ENCODE measurements around the gene NHLH2. TPM values are rescaled to one million over a fixed set of nuclear protein-coding genes. Genes with fewer than 3 reads are reported as not detected.

The NHLH2 gene
- total RNA-seq, 2 experiments from 2014 or later, result not detected

DNA sequence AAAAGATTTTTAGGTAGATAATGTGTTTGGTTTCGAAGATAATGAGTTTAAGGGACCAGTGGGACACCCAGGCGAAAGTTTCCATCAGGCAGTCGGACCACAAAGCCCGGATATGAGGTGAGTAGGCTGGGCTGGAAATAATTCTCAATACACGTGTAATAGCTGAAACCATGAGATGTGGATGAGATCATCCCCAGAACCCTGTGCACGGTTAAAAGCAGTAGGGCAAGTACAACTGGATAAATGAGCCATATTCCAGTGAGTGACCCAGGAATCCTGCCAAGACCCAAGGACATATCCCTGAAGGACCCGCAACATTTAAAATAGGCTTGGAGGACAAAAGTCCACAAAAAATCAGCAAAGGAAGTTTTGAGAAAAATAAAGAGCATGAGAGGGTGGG is 21.5 kb upstream of the NHLH2 start:
- Mint-ChIP-seq H3K36me3 (ENCODE audit: low read depth) (no peaks in the 10 kb centered on the region), H3K27ac (no peak overlapping the region), H3K27me3 (peaks cover 32% of the 10 kb centered on the region), H3K9me3 (no peaks in the 10 kb centered on the region), H3K4me3 (no peak overlapping the region), H3K4me1 (no peaks in the 10 kb centered on the region)
- CTCF ChIA-PET, result no interaction called here
- DNase-seq, result no peak
- POLR2A ChIA-PET, result no interaction called here

DNA sequence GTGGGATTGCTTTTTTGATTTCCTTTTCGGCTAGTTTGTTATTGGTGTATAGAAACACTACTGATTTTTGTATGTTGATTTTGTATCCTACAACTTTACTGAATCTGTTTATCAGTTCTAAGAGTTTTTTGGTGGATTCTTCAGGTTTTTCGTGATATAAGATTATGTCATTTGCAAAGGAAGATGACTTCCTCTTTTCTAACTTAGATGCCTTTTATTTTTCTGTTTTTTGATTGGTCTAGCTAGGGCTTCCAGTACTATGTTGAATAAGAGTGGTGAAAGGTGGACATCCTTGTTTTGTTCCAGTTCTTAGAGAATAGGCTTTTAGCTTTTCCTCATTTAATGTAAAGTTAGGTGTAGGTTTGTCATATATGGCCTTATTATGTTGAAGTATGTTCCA is 13.1 kb upstream of the NHLH2 start:
- peaks cover 30% of the 10 kb centered on the region for H3K27me3 Mint-ChIP-seq
- POLR2A ChIA-PET, result no interaction called here
- no peaks in the 10 kb centered on the region for H3K9me3 Mint-ChIP-seq
- H3K27ac Mint-ChIP-seq, result no peak overlapping the region
- no peak for DNase-seq
- CTCF ChIA-PET, result no interaction called here
- H3K4me3 Mint-ChIP-seq, result no peak overlapping the region
- no peaks in the 10 kb centered on the region for H3K4me1 Mint-ChIP-seq
- no peaks in the 10 kb centered on the region for H3K36me3 Mint-ChIP-seq (ENCODE audit: low read depth)

- Mint-ChIP-seq H3K27me3 (peaks cover 29% of the 10 kb centered on the region), H3K4me1 (no peaks in the 10 kb centered on the region), H3K36me3 (ENCODE audit: low read depth) (no peaks in the 10 kb centered on the region), H3K27ac (no peak overlapping the region), H3K9me3 (no peaks in the 10 kb centered on the region), H3K4me3 (no peak overlapping the region)
- ChIA-PET CTCF (no interaction called here), POLR2A (no interaction called here)
- DNase-seq, result no peak
Observed at GRCh38 chr1:115850937-115851336, 10.0 kb upstream of the NHLH2 start.

DNA sequence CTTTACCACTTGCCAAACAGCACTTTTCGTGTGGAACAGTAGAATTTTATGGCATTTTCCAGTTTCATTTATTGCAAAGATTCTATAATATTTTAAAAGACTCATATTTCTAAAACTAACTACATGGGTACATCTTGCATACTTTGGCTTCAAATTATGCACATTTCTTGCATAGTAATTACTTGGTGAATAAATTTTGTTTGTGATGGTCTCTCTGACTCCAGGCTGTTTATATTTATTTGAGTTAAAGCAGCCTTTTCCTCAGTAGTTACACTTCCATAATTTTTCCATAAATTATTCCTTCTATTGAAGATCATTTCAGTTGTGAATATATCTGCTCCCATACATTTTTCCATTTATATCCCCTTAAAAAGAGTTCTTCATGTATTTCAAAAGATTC is 6.9 kb upstream of the NHLH2 start:
- Mint-ChIP-seq H3K4me1 (no peaks in the 10 kb centered on the region), H3K9me3 (peaks cover 2% of the 10 kb centered on the region), H3K27me3 (peaks cover 29% of the 10 kb centered on the region), H3K4me3 (no peak overlapping the region), H3K36me3 (ENCODE audit: low read depth) (no peaks in the 10 kb centered on the region), H3K27ac (no peak overlapping the region)
- POLR2A ChIA-PET, result no interaction called here
- CTCF ChIA-PET, result no interaction called here
- no peak for DNase-seq

DNA sequence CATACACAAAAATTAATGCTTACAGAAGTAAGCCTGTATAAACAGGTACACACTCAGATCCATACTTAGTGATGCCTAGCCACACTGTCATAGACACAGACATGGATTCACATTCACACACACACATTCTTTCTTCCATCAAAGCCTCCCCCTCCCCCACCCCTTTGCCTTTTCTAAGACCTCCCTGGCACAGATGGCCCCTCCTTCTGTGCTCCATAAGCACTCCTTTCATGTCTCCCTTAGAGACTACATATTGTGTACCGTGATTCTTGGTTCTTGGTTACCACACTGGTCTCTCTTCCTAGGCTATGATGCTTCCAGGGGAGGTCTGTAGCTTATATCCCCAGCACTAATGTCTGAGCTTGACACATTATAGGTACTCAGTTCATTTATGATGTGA is 2.0 kb upstream of the NHLH2 start:
- DNase-seq, result no peak
- no peaks in the 10 kb centered on the region for H3K36me3 Mint-ChIP-seq (ENCODE audit: low read depth)
- ChIA-PET POLR2A (no interaction called here), CTCF (no interaction called here)
- no peak overlapping the region for H3K4me3 Mint-ChIP-seq
- H3K9me3 Mint-ChIP-seq, result peaks cover 2% of the 10 kb centered on the region
- H3K27me3 Mint-ChIP-seq, result peaks cover 49% of the 10 kb centered on the region
- peaks cover 2% of the 10 kb centered on the region for H3K4me1 Mint-ChIP-seq
- H3K27ac Mint-ChIP-seq, result no peak overlapping the region

GRCh38 chr1:115839679-115840237 is 1.2 kb downstream of the NHLH2 start:
- Mint-ChIP-seq H3K9me3 (peaks cover 2% of the 10 kb centered on the region), H3K36me3 (ENCODE audit: low read depth) (no peaks in the 10 kb centered on the region), H3K4me3 (no peak overlapping the region), H3K27ac (no peak overlapping the region), H3K4me1 (peaks cover 2% of the 10 kb centered on the region), H3K27me3 (peaks cover 65% of the 10 kb centered on the region)
- POLR2A ChIA-PET, result no interaction called here
- DNase-seq, result no peak
- CTCF ChIA-PET, result no interaction called here

DNA sequence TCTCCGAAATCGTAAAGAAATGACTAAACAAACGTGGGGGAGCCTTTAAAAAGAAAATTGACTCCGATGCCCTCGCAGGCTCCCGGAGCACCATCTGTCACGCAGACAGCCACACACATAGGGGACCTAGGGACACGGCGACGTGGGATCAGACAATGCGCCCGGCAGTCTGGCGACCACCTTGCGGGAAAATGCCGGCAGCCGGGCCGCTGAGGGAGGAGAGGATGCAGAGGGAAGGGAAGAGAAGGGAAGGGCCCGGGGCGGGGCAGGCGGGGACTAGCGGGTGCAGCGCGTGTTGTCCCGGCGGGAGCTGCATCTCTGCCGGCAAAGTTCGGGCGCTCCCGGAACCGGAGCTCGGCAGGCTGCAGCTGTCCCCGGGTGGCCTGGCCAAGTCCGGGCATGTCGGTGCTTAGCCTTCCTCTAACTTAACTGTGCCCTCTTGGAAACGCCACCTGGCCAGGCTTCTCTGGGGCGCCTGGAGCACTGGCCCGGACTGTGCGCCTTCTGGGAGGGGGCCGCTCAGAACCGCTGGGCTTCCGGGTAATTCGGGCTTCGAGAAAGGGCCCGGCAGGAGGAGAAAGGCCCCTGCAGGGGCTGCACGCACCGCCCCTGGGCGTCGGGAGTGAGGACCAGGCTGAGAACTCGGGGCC is 1.8 kb downstream of the NHLH2 start:
- ChIA-PET POLR2A (no interaction called here), CTCF (no interaction called here)
- peak overlapping the region; percentile 54 for H3K4me3 Mint-ChIP-seq
- no peaks in the 10 kb centered on the region for H3K36me3 Mint-ChIP-seq (ENCODE audit: low read depth)
- H3K27ac Mint-ChIP-seq, result peak overlapping the region; percentile 40
- no peak for DNase-seq
- H3K4me1 Mint-ChIP-seq, result peaks cover 2% of the 10 kb centered on the region
- H3K27me3 Mint-ChIP-seq, result peaks cover 67% of the 10 kb centered on the region
- H3K9me3 Mint-ChIP-seq, result peaks cover 2% of the 10 kb centered on the region

- Mint-ChIP-seq H3K27ac (no peak overlapping the region), H3K4me1 (peaks cover 2% of the 10 kb centered on the region), H3K9me3 (no peaks in the 10 kb centered on the region), H3K27me3 (peaks cover 72% of the 10 kb centered on the region), H3K4me3 (peak overlapping the region; percentile 54), H3K36me3 (ENCODE audit: low read depth) (no peaks in the 10 kb centered on the region)
- ChIA-PET CTCF (no interaction called here), POLR2A (no interaction called here)
- no peak for DNase-seq
Observed at GRCh38 chr1:115838431-115839028, 2.4 kb downstream of the NHLH2 start.

- H3K27ac Mint-ChIP-seq, result no peak overlapping the region
- H3K4me1 Mint-ChIP-seq, result peaks cover 2% of the 10 kb centered on the region
- DNase-seq, result no peak
- ChIA-PET CTCF (no interaction called here), POLR2A (no interaction called here)
- H3K9me3 Mint-ChIP-seq, result no peaks in the 10 kb centered on the region
- H3K36me3 Mint-ChIP-seq (ENCODE audit: low read depth), result no peaks in the 10 kb centered on the region
- peaks cover 69% of the 10 kb centered on the region for H3K27me3 Mint-ChIP-seq
- H3K4me3 Mint-ChIP-seq, result no peak overlapping the region
Observed at GRCh38 chr1:115837740-115838421, 3.0 kb downstream of the NHLH2 start.

DNA sequence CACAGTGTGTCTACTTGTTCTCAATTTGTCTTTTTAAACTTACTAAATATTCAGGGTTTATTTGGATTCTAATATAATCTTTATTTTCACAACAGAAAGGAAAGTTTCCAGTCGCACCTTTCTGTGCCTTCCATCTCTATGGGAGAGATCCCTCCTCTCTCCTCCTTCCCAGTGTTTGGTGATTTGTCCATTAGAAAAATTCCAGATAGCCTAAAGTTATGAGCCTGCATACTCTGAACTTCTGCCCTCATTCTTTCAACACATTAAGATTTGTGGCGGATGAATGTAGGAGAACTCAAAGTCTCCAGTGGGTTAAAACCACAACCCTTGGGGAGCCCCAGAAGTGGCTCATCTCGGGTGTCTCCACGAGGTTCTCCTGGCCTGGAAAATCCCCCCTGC is 3.6 kb downstream of the NHLH2 start:
- peaks cover 2% of the 10 kb centered on the region for H3K4me1 Mint-ChIP-seq
- DNase-seq, result no peak
- H3K27me3 Mint-ChIP-seq, result peaks cover 69% of the 10 kb centered on the region

DNA sequence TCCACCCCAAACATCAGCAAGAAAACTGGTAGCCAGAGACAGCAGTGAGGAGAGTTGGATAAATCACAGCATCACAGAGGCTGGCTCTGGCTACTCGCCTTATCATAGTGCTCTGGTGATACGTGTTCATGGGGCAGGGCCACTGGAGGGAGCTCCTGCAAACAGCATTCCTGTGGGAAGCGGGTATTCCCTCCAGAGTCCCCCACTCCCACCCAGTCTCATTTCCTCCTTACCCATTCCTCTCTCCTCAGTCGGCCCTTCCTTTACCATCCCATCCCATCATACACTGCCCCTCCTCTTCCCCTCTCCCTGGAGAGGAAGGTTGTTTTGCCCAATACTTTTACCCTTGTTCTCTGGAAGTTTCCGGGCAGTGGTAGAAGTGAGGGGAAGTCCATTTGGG is 7.1 kb downstream of the NHLH2 start:
- H3K27me3 Mint-ChIP-seq, result peaks cover 49% of the 10 kb centered on the region
- H3K36me3 Mint-ChIP-seq (ENCODE audit: low read depth), result no peaks in the 10 kb centered on the region
- no peaks in the 10 kb centered on the region for H3K9me3 Mint-ChIP-seq
- peaks cover 7% of the 10 kb centered on the region for H3K4me1 Mint-ChIP-seq
- H3K27ac Mint-ChIP-seq, result no peak overlapping the region
- CTCF ChIA-PET, result no interaction called here
- no peak for DNase-seq
- H3K4me3 Mint-ChIP-seq, result no peak overlapping the region
- POLR2A ChIA-PET, result no interaction called here

More for the DNA sequence above, 3.6 kb downstream of the NHLH2 start:
- POLR2A ChIA-PET, result no interaction called here
- Mint-ChIP-seq H3K9me3 (no peaks in the 10 kb centered on the region), H3K4me3 (no peak overlapping the region), H3K27ac (no peak overlapping the region), H3K36me3 (ENCODE audit: low read depth) (no peaks in the 10 kb centered on the region)
- CTCF ChIA-PET, result no interaction called here

GRCh38 chr1:115832651-115833050 is 8.3 kb downstream of the NHLH2 start:
- H3K4me1 Mint-ChIP-seq, result peaks cover 8% of the 10 kb centered on the region
- H3K9me3 Mint-ChIP-seq, result no peaks in the 10 kb centered on the region
- ChIA-PET POLR2A (no interaction called here), CTCF (no interaction called here)
- no peaks in the 10 kb centered on the region for H3K36me3 Mint-ChIP-seq (ENCODE audit: low read depth)
- H3K27ac Mint-ChIP-seq, result no peak overlapping the region
- H3K27me3 Mint-ChIP-seq, result peaks cover 54% of the 10 kb centered on the region
- no peak for DNase-seq
- no peak overlapping the region for H3K4me3 Mint-ChIP-seq

- H3K9me3 Mint-ChIP-seq, result no peaks in the 10 kb centered on the region
- no peak for DNase-seq
- POLR2A ChIA-PET, result no interaction called here
- H3K4me3 Mint-ChIP-seq, result no peak overlapping the region
- H3K27ac Mint-ChIP-seq, result no peak overlapping the region
- CTCF ChIA-PET, result no interaction called here
- H3K27me3 Mint-ChIP-seq, result peaks cover 54% of the 10 kb centered on the region
- H3K4me1 Mint-ChIP-seq, result peaks cover 8% of the 10 kb centered on the region
- no peaks in the 10 kb centered on the region for H3K36me3 Mint-ChIP-seq (ENCODE audit: low read depth)
Observed at GRCh38 chr1:115830963-115831362, 10.0 kb downstream of the NHLH2 start.

- no peak overlapping the region for H3K27ac Mint-ChIP-seq
Observed at GRCh38 chr1:115829947-115830346, 11.0 kb downstream of the NHLH2 start.

More at GRCh38 chr1:115829947-115830346, 11.0 kb downstream of the NHLH2 start:
- POLR2A ChIA-PET, result no interaction called here
- no peak for DNase-seq
- H3K4me3 Mint-ChIP-seq, result no peak overlapping the region
- CTCF ChIA-PET, result no interaction called here
- no peaks in the 10 kb centered on the region for H3K36me3 Mint-ChIP-seq (ENCODE audit: low read depth)
- peaks cover 52% of the 10 kb centered on the region for H3K27me3 Mint-ChIP-seq
- no peaks in the 10 kb centered on the region for H3K9me3 Mint-ChIP-seq
- H3K4me1 Mint-ChIP-seq, result peaks cover 8% of the 10 kb centered on the region

Measured in activated CD4-positive, alpha-beta memory T cell treated with anti-CD3 and anti-CD28 coated beads, Interleukin-2, amount 10 ng/mL, durations not matched to agents 7 days and 5 days (primary cell).